Karpas-422 (cell line): Measurements from ENCODE around the gene UNKL. TPM values are rescaled to one million over a fixed set of nuclear protein-coding genes. Genes with fewer than 3 reads are reported as not detected.

ENCODE experiments used
- DNase-seq: peaks from one replicate; pipeline ENCODE4 v3.0.0-alpha.2; 2015
- H2AFZ ChIP-seq: fragments of 200-600 bp; sonication (generic); 2 replicates; pipeline ENCODE4 v1.6.1; 2014; ENCODE audit warnings: antibody characterized with exemption, low read length, mixed read lengths
- H3K27ac ChIP-seq: fragments of 200-600 bp; sonication (generic); 2 replicates; pipeline ENCODE4 v1.5.1; 2014; ENCODE audit warnings: mild to moderate bottlenecking, low read length, moderate library complexity
- H3K27me3 ChIP-seq: fragments of 200-600 bp; sonication (generic); 2 replicates; pipeline ENCODE4 v1.6.1; 2014; ENCODE audit warnings: low read length, mixed read lengths
- H3K36me3 ChIP-seq: fragments of 200-600 bp; sonication (generic); 2 replicates; pipeline ENCODE4 v1.6.1; 2014; ENCODE audit warnings: low read length, mixed read lengths; ENCODE audit not compliant: insufficient read depth
- H3K4me1 ChIP-seq: fragments of 200-600 bp; sonication (generic); 2 replicates; pipeline ENCODE4 v1.6.1; 2014; ENCODE audit warnings: mild to moderate bottlenecking, low read length, mixed read lengths
- H3K4me2 ChIP-seq: fragments of 200-600 bp; sonication (generic); 2 replicates; pipeline ENCODE4 v1.6.1; 2014; ENCODE audit warnings: low read length, low read depth, mild to moderate bottlenecking; ENCODE audit not compliant: poor library complexity, severe bottlenecking
- H3K4me3 ChIP-seq: fragments of 200-600 bp; sonication (generic); 2 replicates; pipeline ENCODE4 v1.5.1; 2014; ENCODE audit warnings: mild to moderate bottlenecking, antibody characterized with exemption, low read length, mixed read lengths
- H3K79me2 ChIP-seq: fragments of 200-600 bp; sonication (generic); 2 replicates; pipeline ENCODE4 v1.6.1; 2014; ENCODE audit warnings: mild to moderate bottlenecking, low read length, mixed read lengths
- H3K9ac ChIP-seq: fragments of 200-600 bp; sonication (generic); 2 replicates; pipeline ENCODE4 v1.6.0; 2014; ENCODE audit warnings: low read length
- H3K9me2 ChIP-seq: fragments of 200-600 bp; sonication (generic), shearing (Covaris generic); replicated peaks from 2 replicates; pipeline ENCODE4 v1.6.0; 2014; ENCODE audit warnings: mild to moderate bottlenecking, low read length, moderate library complexity; ENCODE audit not compliant: insufficient read depth
- H3K9me3 ChIP-seq: fragments of 300-700, 200-600 bp; sonication (generic); 2 replicates; pipeline ENCODE4 v1.6.1; 2014; ENCODE audit warnings: low read length, mixed read lengths
- H4K20me1 ChIP-seq: fragments of 200-600 bp; sonication (generic); 2 replicates; pipeline ENCODE4 v1.6.1; 2014; ENCODE audit warnings: mild to moderate bottlenecking, antibody characterized with exemption, low read length, low read depth; ENCODE audit not compliant: insufficient read depth
- total RNA-seq: library from RNA; depleted of rRNA; stranded (reverse); fragments of >200 nt; shearing (Covaris generic); gene quantifications from 2 replicates; pipeline ENCODE4 v1.2.3, GENCODE V29; 2014; ENCODE audit warnings: low replicate concordance

Gene UNKL
- total RNA-seq, 1 experiment from 2014 or later = 20.8 TPM

DNA sequence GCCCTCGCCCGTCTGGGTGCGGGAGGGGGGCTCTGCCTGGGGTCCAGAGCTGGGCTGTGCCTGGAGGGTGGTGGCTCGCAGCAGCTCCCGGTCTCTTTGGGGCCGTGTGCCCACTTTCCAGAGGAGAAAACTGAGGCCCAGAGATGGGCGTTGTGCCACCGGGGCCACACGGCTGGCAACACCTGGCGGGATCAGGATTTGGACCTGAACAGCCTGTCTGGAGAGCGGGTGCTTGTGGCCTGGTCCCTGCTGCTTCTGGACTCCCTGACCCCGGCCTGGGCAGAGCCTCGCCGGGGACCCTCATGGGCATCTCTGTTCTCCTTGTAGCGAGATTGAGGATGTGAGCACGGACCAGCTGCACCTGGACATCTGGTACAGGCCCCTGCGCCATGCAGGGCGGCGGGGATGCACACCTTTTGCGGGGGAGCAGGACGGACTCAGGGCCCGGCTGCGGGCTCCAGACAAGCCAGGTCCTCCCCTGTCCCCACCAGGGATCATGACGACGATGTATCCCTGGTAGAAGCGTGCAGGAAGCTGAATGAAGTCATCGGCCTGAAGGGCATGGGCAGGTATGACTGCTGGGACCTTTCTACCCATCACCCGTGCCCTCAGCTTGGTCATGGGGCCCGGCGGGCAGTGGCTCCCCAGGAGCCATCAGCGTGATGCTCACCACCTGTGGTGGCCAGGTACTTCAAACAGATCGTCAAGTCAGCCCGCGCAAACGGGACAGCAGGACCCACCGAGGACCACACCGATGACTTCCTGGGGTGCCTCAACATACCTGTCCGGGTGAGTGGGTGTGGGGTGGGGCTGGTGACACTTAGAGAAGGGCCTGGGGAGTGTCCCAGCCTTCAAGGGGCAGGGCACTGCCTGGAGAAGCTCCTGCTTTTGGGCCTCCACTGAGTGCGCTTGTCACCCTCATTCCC lies 72.7 kb downstream of the UNKL start:
- Histone ChIP-seq H3K9me2 (no peaks in the 10 kb centered on the region), H3K27me3 (no peaks in the 10 kb centered on the region), H3K27ac (no peak overlapping the region), H2AFZ (no peak overlapping the region), H3K36me3 (no peaks in the 10 kb centered on the region), H3K79me2 (no peaks in the 10 kb centered on the region), H3K9me3 (no peaks in the 10 kb centered on the region), H4K20me1 (peaks cover 14% of the 10 kb centered on the region; the same call in 1 of the 2 replicates), H3K4me3 (no peak overlapping the region; the same call in 1 of the 2 replicates), H3K9ac (no peak overlapping the region), H3K4me2 (peak overlapping the region; percentile 61), H3K4me1 (peaks cover 16% of the 10 kb centered on the region)
- no peak for DNase-seq

DNA sequence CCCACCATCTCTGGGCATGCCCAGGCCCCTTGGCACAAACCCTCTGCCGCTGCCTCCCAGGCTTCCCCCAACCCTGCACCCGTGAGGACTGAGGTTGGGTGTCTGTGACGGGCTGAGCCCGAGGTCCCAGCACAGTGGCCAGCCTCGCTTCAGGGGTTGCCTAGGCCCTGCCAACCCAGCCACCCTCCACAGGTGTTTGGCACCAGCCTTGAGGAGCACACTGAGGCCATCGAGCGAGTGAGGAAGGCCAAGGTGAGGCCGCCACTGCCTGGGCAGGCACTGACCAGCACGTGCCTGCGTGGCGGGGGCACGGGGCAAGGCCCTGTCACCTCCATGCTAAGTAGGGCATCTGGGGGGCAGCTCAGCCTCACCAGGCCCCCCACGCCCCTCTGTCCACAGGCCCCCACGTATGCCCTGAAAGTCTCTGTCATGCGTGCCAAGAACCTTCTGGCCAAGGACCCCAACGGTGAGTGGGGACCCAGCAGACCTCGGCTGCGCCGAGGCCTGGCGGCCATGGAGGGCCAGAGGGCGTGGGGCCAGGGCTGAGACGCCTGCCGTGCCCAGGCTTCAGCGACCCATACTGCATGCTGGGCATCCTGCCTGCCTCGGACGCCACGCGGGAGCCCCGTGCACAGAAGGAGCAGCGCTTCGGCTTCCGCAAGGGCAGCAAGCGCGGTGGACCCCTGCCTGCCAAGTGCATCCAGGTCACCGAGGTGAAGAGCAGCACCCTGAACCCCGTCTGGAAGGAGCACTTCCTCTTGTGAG lies 73.6 kb downstream of the UNKL start:
- no peaks in the 10 kb centered on the region for H3K36me3 ChIP-seq
- no peaks in the 10 kb centered on the region for H3K9me2 ChIP-seq
- no peaks in the 10 kb centered on the region for H3K9me3 ChIP-seq
- H4K20me1 ChIP-seq = peaks cover 14% of the 10 kb centered on the region; the same call in 1 of the 2 replicates
- no peak overlapping the region for H3K9ac ChIP-seq
- H3K27ac ChIP-seq = no peak overlapping the region
- no peak for DNase-seq
- H3K4me1 ChIP-seq = peaks cover 16% of the 10 kb centered on the region
- H3K4me2 ChIP-seq = no peak overlapping the region
- H3K79me2 ChIP-seq = no peaks in the 10 kb centered on the region
- no peak overlapping the region for H2AFZ ChIP-seq
- H3K27me3 ChIP-seq = no peaks in the 10 kb centered on the region
- no peak overlapping the region for H3K4me3 ChIP-seq

DNA sequence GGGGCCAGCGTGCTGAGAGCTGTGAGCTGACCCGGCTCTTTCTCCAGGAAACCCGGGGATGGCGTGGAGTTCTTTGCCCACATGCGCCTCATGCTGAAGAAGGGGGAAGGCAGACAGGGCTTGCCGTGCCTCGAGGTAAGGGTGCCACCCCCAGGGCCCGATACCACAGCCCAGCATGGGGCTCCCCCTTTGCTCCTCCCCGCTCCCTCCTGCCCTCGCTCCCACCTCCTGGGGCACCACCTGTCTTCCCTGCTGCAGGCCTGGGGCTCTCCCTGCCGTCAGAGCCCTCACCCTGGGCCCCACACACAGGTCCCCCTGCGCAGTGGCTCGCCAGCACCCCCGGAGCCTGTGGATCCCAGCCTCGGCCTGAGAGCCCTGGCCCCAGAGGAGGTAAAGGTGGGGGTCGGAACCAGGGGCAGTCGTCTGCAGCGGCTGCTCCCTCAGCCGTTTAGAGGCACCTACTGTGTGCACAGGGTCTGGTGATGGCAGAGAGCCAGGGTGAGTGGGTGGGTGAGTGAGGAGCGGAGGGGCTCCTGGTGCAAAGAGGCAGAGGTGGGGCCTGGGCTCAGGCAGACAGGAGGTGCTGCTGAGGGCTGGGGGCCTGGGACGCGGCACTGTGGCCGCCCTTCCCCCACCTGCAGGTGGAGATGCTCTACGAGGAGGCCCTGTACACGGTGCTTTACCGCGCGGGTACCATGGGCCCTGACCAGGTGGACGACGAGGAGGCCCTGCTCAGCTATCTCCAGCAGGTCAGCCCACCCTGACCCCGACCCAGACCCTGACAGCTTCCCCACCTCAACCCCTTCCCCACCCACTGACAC lies 75.4 kb downstream of the UNKL start:
- H3K4me2 ChIP-seq = no peak overlapping the region
- H3K9me2 ChIP-seq = no peaks in the 10 kb centered on the region
- no peaks in the 10 kb centered on the region for H3K27me3 ChIP-seq
- no peak overlapping the region for H3K27ac ChIP-seq
- H3K79me2 ChIP-seq = no peaks in the 10 kb centered on the region
- no peaks in the 10 kb centered on the region for H3K9me3 ChIP-seq
- H2AFZ ChIP-seq = no peak overlapping the region
- no peak overlapping the region for H3K4me3 ChIP-seq
- no peak overlapping the region for H3K9ac ChIP-seq
- no peak for DNase-seq
- peaks cover 14% of the 10 kb centered on the region; the same call in 1 of the 2 replicates for H4K20me1 ChIP-seq
- peaks cover 21% of the 10 kb centered on the region for H3K4me1 ChIP-seq
- no peaks in the 10 kb centered on the region for H3K36me3 ChIP-seq

DNA sequence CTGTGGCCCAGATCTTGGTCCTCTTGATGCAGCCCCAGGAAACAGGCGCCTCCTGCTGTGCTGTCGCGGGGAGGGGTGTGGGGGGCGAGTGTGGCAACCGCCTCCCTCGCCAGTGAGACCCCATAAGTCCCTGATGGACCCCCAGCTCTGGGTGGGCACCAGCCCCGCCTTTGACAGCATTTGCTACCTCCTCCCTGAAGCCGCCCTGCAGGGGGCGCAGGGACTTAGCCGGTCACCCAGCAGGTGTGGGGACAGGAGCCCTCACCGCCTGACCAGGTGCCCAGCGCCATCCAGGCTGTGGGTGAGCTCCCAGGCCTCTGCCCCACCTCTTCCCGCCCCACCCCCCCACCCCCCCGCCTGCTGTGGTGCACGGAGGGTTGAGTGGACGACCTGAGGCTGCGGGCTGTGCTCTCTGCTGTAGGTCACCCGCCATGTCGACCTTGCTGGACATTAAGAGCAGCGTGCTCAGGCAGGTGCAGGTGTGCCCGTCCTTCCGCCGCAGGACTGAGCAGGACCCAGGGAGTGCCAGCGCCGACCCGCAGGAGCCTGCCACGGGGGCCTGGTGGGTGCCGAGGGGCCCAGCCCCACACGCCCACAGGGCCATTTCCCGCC lies 76.3 kb downstream of the UNKL start:
- no peaks in the 10 kb centered on the region for H3K9me3 ChIP-seq
- H3K9ac ChIP-seq = no peak overlapping the region
- no peak overlapping the region for H2AFZ ChIP-seq
- H3K36me3 ChIP-seq = no peaks in the 10 kb centered on the region
- H3K4me2 ChIP-seq = no peak overlapping the region
- no peaks in the 10 kb centered on the region for H3K9me2 ChIP-seq
- no peak overlapping the region for H3K4me3 ChIP-seq
- H3K27ac ChIP-seq = no peak overlapping the region
- no peaks in the 10 kb centered on the region for H3K79me2 ChIP-seq
- peaks cover 15% of the 10 kb centered on the region for H3K4me1 ChIP-seq
- DNase-seq = peak; percentile 67
- H3K27me3 ChIP-seq = no peaks in the 10 kb centered on the region
- peaks cover 8% of the 10 kb centered on the region; the same call in 1 of the 2 replicates for H4K20me1 ChIP-seq

DNA sequence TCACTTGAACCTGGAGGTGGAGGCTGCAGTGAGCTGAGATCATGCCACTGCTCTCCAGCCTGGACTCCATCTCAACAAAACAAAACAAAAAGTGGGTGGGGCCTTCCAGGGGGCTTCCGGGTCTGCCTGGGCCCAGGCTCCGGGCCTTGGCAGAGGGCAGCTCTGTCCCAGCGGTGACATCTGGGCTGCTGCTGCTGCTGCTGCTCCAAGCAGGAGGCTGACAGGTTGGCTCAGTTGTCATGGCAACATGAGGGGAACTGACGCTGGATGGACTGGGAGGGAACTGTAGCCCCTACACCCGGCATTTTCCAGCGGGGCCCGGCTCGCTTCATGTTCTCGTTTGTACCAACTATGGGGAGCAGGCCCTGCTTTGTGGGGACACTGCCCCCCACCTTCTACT lies 77.0 kb downstream of the UNKL start:
- Histone ChIP-seq H3K9ac (no peak overlapping the region), H3K9me2 (no peaks in the 10 kb centered on the region), H3K79me2 (no peaks in the 10 kb centered on the region), H3K27ac (no peak overlapping the region), H3K27me3 (no peaks in the 10 kb centered on the region), H3K9me3 (no peaks in the 10 kb centered on the region), H3K4me2 (no peak overlapping the region), H2AFZ (no peak overlapping the region), H3K36me3 (no peaks in the 10 kb centered on the region), H4K20me1 (peaks cover 5% of the 10 kb centered on the region; the same call in 1 of the 2 replicates), H3K4me3 (no peak overlapping the region), H3K4me1 (peaks cover 11% of the 10 kb centered on the region)
- no peak for DNase-seq

DNA sequence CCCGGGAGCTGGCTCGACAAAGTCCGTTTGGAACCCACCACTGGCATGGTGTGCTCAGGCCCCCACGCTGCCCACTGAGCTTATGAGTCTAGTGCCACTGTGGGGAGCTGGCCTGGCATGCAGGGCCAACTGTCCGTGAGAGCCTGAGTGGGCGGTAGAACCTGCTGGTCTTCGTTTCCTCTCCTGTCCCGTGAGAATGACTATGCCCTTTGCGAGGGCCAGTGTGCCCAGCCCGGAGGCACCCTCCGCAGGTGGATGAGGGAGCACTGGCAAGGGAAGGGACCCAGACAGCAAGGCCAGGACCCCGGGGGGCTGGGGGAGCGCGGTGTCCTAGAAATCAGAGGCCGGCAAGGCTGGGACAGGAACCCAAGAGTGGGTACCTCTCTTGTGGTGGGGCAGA lies 77.9 kb downstream of the UNKL start:
- no peaks in the 10 kb centered on the region for H3K36me3 ChIP-seq
- H3K27ac ChIP-seq = no peak overlapping the region
- H4K20me1 ChIP-seq = no peaks in the 10 kb centered on the region; the same call in 1 of the 2 replicates
- H3K79me2 ChIP-seq = no peaks in the 10 kb centered on the region
- no peak overlapping the region for H3K4me3 ChIP-seq
- no peaks in the 10 kb centered on the region for H3K9me2 ChIP-seq
- DNase-seq = no peak
- no peak overlapping the region for H3K4me2 ChIP-seq
- no peaks in the 10 kb centered on the region for H3K27me3 ChIP-seq
- no peaks in the 10 kb centered on the region for H3K9me3 ChIP-seq
- no peak overlapping the region for H3K9ac ChIP-seq
- H3K4me1 ChIP-seq = peaks cover 8% of the 10 kb centered on the region; the same call in 1 of the 2 replicates
- H2AFZ ChIP-seq = no peak overlapping the region

DNA sequence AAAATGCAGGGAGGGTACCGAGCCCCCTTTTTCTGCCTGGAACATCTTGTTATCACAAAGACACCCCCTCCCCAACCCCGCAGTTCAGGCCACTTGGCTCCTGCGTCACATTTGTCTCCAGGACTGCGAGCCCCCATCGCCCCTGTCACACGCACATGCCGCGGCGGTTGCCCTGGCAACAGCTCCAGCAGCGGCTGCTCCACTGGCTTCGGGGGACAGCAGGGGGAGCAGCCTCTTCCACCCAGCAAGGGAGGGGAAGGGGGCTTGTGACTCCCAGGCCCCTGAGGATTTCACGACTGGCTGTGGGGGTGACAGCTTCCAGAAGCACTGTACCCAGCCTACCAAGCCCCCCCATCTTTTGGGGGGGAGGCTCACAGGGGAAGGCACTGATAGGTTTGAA lies 78.5 kb downstream of the UNKL start:
- Histone ChIP-seq H3K36me3 (no peaks in the 10 kb centered on the region), H3K4me2 (no peak overlapping the region), H3K27ac (no peak overlapping the region), H2AFZ (no peak overlapping the region), H3K4me3 (no peak overlapping the region), H3K9me2 (no peaks in the 10 kb centered on the region), H3K27me3 (no peaks in the 10 kb centered on the region), H3K79me2 (no peaks in the 10 kb centered on the region), H3K9me3 (no peaks in the 10 kb centered on the region), H3K9ac (no peak overlapping the region), H3K4me1 (peaks cover 8% of the 10 kb centered on the region; the same call in 1 of the 2 replicates), H4K20me1 (no peaks in the 10 kb centered on the region; the same call in 1 of the 2 replicates)
- DNase-seq = peak; percentile 65
